ENCODE results near the gene BCL11A.

BCL11A gene

DNA sequence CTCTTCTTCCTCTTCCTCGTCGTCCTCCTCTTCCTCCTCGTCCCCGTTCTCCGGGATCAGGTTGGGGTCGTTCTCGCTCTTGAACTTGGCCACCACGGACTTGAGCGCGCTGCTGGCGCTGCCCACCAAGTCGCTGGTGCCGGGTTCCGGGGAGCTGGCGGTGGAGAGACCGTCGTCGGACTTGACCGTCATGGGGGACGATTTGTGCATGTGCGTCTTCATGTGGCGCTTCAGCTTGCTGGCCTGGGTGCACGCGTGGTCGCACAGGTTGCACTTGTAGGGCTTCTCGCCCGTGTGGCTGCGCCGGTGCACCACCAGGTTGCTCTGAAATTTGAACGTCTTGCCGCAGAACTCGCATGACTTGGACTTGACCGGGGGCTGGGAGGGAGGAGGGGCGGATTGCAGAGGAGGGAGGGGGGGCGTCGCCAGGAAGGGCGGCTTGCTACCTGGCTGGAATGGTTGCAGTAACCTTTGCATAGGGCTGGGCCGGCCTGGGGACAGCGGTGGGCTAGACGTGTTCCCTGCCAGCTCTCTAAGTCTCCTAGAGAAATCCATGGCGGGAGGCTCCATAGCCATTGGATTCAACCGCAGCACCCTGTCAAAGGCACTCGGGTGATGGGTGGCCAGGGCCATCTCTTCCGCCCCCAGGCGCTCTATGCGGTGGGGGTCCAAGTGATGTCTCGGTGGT, 91.9 kb downstream of the BCL11A start:
- no peak for DNase-seq (ENCODE audit: low read depth)

GRCh38 chr2:60460577-60461420, 92.7 kb downstream of the BCL11A start:
- no peak for DNase-seq (ENCODE audit: low read depth)

DNA sequence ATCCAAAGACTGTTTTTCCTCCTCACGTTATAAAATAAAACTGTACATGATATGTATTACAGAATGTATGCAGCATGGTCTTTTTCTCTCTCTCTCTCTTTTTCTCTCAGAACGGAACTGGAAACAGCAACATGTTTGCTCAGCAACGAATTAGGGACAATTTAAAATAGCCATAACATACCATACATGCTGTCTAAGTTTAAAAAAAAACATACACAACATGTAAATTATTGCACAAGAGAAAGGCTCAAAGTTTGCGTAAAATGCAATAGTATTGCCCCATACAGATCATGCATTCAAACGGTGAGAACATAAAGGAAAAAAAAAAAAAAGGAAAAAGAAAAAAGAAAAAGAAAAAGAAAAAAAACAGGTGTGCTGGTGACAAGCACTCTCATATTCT, 93.6 kb downstream of the BCL11A start:
- no peak for DNase-seq (ENCODE audit: low read depth)

- DNase-seq (ENCODE audit: low read depth), result no peak
Measured at GRCh38 chr2:60456115-60456770, 97.2 kb downstream of the BCL11A start.

- no peak for DNase-seq (ENCODE audit: low read depth)
Measured at GRCh38 chr2:60453872-60454271, 99.6 kb downstream of the BCL11A start.

GRCh38 chr2:60453301-60453700, 100.2 kb downstream of the BCL11A start:
- no peak for DNase-seq (ENCODE audit: low read depth)

- DNase-seq (ENCODE audit: low read depth), result no peak
Measured at GRCh38 chr2:60450488-60450887, 103.0 kb downstream of the BCL11A start.

- no peak for DNase-seq (ENCODE audit: low read depth)
Measured at GRCh38 chr2:60447943-60448342, 105.5 kb downstream of the BCL11A start.

DNA sequence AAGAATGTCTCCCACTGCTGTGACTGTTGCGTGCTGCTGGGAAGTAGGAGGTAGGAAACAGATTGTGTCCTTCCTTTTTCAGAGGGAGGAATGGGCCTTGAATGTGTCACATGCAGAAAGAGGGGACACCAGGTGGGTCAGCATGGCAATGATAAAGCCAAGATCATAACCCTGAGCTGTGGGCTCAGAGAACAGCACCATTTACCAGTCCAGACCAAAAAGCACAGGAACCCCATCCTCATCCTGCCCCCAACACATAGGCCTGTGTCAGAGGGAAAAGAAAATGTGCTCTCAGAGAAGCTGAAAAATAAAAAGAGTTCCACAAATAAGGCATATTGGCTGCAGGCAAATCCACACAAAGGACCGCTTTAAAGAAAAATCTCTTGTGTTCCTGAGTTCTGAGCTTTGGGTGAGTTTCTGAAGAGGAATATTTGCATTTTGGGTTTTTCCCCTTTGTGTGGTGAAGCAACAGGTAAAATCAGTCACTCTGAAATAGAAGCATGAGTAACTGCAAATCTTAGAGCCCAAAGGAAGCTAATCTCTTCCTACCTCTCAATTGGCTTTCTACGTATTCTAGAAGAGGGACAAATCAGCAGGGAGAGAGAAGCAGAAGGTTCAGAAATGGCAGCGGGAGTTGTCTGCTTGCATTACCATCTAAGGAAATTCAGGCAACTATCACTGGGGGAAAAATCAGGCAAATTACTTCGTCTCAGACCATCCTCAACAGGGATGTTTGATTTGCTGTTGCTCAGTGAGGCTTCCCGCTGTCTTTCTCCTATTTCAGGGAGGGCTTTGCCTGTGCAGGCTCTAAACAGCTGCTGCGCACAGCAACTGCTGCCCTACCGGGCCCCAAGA, 106.8 kb downstream of the BCL11A start:
- no peak for DNase-seq (ENCODE audit: low read depth)

GRCh38 chr2:60445684-60446179, 107.7 kb downstream of the BCL11A start:
- DNase-seq (ENCODE audit: low read depth), result no peak

- DNase-seq (ENCODE audit: low read depth), result no peak
Measured at GRCh38 chr2:60442608-60443007, 110.8 kb downstream of the BCL11A start.

- no peak for DNase-seq (ENCODE audit: low read depth)
Measured at GRCh38 chr2:60441800-60442199, 111.7 kb downstream of the BCL11A start.

DNA sequence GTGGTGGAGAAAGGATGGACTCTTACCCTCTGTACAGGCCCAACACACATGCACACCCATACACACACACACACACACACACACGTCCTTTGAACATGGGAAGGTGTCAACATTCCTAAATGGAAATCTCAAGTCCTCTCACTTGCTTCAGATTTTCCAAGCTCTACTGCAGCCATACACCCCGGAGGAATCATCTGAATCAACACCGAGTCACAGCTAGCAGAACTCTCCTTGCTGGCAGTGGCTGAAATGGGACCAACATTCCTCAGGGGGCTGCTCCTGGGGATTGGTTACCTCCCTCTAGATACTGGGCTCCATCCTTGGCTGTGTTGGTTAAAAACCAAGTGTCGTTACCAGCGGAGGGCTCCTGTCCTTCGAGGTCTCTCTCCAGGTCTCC, 112.7 kb downstream of the BCL11A start:
- DNase-seq (ENCODE audit: low read depth), result no peak

DNA sequence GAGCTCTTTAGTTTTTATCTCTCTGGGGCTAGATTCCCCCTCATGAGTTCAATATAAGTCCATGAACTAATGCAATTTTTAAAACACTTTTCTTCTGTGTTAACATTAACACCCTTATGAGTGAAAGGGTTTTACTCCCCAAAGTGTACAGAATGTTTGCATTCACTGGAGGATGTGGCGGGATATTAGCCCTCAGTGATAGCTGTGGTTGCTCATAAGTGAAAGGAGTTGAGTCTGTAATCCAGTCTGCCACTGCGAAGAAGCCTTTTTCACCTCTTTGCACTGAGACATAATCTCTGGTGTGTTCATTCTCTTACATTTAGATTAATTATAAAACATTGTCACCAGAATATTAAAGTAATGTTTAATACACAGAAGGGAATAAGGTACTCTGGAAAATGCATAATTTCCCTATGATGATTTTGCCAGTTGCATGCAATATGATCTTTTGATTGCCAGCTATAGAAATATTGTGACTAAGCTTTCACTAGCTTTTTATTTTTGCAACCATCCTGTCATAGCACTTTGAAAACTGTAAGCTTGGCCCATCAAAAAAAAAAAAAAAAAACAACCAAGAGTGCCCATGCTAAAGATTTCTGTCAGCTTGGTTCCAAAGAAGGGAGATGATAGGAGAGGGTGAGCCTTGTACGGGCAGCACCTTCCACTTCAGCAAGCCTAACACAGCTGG, 113.2 kb downstream of the BCL11A start:
- DNase-seq (ENCODE audit: low read depth), result no peak

- DNase-seq (ENCODE audit: low read depth), result no peak
Measured at GRCh38 chr2:60439219-60439974, 114.1 kb downstream of the BCL11A start.

- DNase-seq (ENCODE audit: low read depth), result no peak
Measured at GRCh38 chr2:60438653-60439052, 114.8 kb downstream of the BCL11A start.

GRCh38 chr2:60438131-60438530, 115.3 kb downstream of the BCL11A start:
- no peak for DNase-seq (ENCODE audit: low read depth)

- no peak for DNase-seq (ENCODE audit: low read depth)
Measured at GRCh38 chr2:60437080-60437696, 116.3 kb downstream of the BCL11A start.

- DNase-seq (ENCODE audit: low read depth), result no peak
Measured at GRCh38 chr2:60433018-60433596, 120.3 kb downstream of the BCL11A start.
